ENCODE measurements around the gene PITPNM3. TPM values are rescaled to one million over a fixed set of nuclear protein-coding genes. Genes with fewer than 3 reads are reported as not detected.

PITPNM3 gene
- total and polyA plus RNA-seq, 2 of the 13 experiments (the other 11 are each of a cell fraction or from before 2014, with no cell fraction given) = 0.13 to 0.29 TPM

GRCh38 chr17:6444571-6445335, 111.6 kb downstream of the PITPNM3 start:
- no peaks in the 10 kb centered on the region for H3K9me3 ChIP-seq (ENCODE audit: low read length)
- no peak for DNase-seq (ENCODE audit: low spot score)
- TF ChIP-seq E2F1 (CRISPR knock-in tag; IDR thresholded peaks at IDR 0.05) (no peak), ZNF263 (CRISPR knock-in tag; IDR thresholded peaks at IDR 0.05) (0 out of 2 replicates have a peak, but pooled peaks have one; percentile 0), AGO1 (IDR thresholded peaks at IDR 0.05; ENCODE audit: low read depth, low read length, poor library complexity, severe bottlenecking) (peak; percentile 8), RFX5 (IDR thresholded peaks at IDR 0.05; ENCODE audit: low read depth, low read length) (0 out of 2 replicates have a peak, but pooled peaks have one; percentile 6), ZNF547 (CRISPR knock-in tag; IDR thresholded peaks at IDR 0.05) (no peak), MAX (IDR thresholded peaks at IDR 0.05) (no peak), CENPBD1 (CRISPR knock-in tag; IDR thresholded peaks at IDR 0.05; ENCODE audit: borderline replicate concordance, low read depth) (no peak), CENPT (CRISPR knock-in tag; IDR thresholded peaks at IDR 0.05; ENCODE audit: low read depth) (no peak), ZNF121 (CRISPR knock-in tag; IDR thresholded peaks at IDR 0.05) (no peak), ZBTB39 (CRISPR knock-in tag; IDR thresholded peaks at IDR 0.05) (no peak), RXRA (CRISPR knock-in tag; IDR thresholded peaks at IDR 0.05) (no peak), NFYC (CRISPR knock-in tag; IDR thresholded peaks at IDR 0.05) (no peak), ZMAT3 (CRISPR knock-in tag; conservative IDR thresholded peaks at IDR 0.05) (0 out of 2 replicates have a peak, but pooled peaks have one; percentile 0), ZBTB20 (CRISPR knock-in tag; IDR thresholded peaks at IDR 0.05; ENCODE audit: borderline replicate concordance, low read depth) (0 out of 2 replicates have a peak, but pooled peaks have one; percentile 1), ESRRA (CRISPR knock-in tag; IDR thresholded peaks at IDR 0.05; ENCODE audit: low read depth) (no peak)
- no peaks in the 10 kb centered on the region; a peak in 1 of 5 replicates for H3K27me3 ChIP-seq (ENCODE audit: control insufficient read depth in 1 of 2, insufficient read depth in 2 of 2, low read length in 2 of 2)
- no peaks in the 10 kb centered on the region for H3K79me2 ChIP-seq (ENCODE audit: insufficient read depth, low read length)
- H3K4me2 ChIP-seq (ENCODE audit: low read depth, low read length) = peak overlapping the region; percentile 92
- peaks cover 20% of the 10 kb centered on the region for H3K4me1 ChIP-seq (ENCODE audit: insufficient read depth, low read length)
- H3K36me3 ChIP-seq (replicated peaks in 1 of 2; ENCODE audit: control insufficient read depth in 1 of 2, insufficient read depth in 2 of 2, low read length in 2 of 2) = peaks cover 2 to 9% of the 10 kb centered on the region in 2 experiments; a peak in 2 of 5 replicates
- H3K27ac ChIP-seq (ENCODE audit: extremely low read length, insufficient read depth, low read length) = no peak overlapping the region
- ChIA-PET POLR2A (no interaction called here), CTCF (ENCODE audit: low intra/inter-chr PET ratio, low total read pairs) (no interaction called here)
- intact Hi-C loops (cut with micrococcal nuclease; ENCODE audit: unreplicated experiment) (no loop called here), in situ Hi-C loops (cut with HindIII; ENCODE audit: extremely low pct_ligation_motif_present, low pct_unique_long_range_greater_than_20kb) (no loop called here)
- ATAC-seq = no peak; the same call in 2 of the 3 replicates
- H2AFZ ChIP-seq (ENCODE audit: low read length) = no peak overlapping the region
- no peak for FAIRE-seq
- peak overlapping the region; percentile 82 to 89 (median 88) for H3K4me3 ChIP-seq (replicated peaks in 1 of 3; ENCODE audit: insufficient read depth in 1 of 3, low read depth in 2 of 3, low read length in 3 of 3)
- H4K20me1 ChIP-seq (ENCODE audit: insufficient read depth, low read length) = no peaks in the 10 kb centered on the region
- H3K9ac ChIP-seq (ENCODE audit: insufficient read depth, low read depth, low read length) = peak overlapping the region; percentile 56
- TSS peak; percentile 64 for BruUV-seq (replicated peaks)
- 19% methylated on average over 17 of the region's 36 CpGs for WGBS (ENCODE audit: low lambda C conversion rate)

Data from HepG2 (cell line).